ENCODE results near the gene GABBR1. TPM values are rescaled to one million over a fixed set of nuclear protein-coding genes. Genes with fewer than 3 reads are reported as not detected.

GABBR1 gene
- total RNA-seq, 4 donors from 2014 or later = 20.4 to 34.3 (median 23.8) TPM

DNA sequence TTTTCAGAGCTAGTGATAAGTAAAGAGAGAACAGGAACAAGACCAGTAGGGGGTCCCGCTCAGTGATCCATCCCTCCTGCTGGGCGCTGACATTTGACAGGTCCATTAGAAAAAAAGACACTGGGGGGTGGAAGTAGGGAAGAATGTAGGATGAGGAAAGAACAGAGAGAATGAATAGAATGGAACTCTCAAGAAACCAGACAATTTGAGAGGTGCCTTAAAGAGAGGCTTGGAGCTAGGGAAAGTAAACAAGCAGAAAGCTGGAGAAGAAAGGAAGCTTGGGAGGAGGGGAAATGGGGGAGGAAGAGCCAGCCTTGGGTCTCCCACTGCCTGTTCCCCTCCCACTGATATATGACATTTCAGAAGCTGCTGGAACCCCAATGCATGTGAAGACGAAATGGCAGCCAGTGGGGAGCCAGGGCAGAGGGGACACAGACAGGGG lies 8.4 kb downstream of the GABBR1 start:
- Histone ChIP-seq H3K36me3 (no peaks in the 10 kb centered on the region), H3K4me3 (replicated peaks in 1 of 3) (no peak overlapping the region), H3K27ac (no peak overlapping the region), H3K4me1 (peaks cover 13 to 20% of the 10 kb centered on the region in 2 donors), H3K27me3 (no peaks in the 10 kb centered on the region), H3K9me3 (no peaks in the 10 kb centered on the region)
- DNase-seq = no peak
- intact Hi-C loops (cut with DNase I) = no loop called here
- WGBS, 2 donors = 75 to 86% methylated on average over 3 of the region's 3 CpGs
- TF ChIP-seq CTCF (IDR thresholded peaks at IDR 0.05) (no peak), POLR2A (IDR thresholded peaks at IDR 0.05) (no peak)

GRCh38 chr6:29620630-29621029 lies 12.4 kb downstream of the GABBR1 start:
- no peak for TF ChIP-seq POLR2A (IDR thresholded peaks at IDR 0.05)
- TF ChIP-seq CTCF (IDR thresholded peaks at IDR 0.05) = no peak
- no peaks in the 10 kb centered on the region for H3K9me3 ChIP-seq
- H3K27ac ChIP-seq = no peak overlapping the region
- H3K36me3 ChIP-seq = no peaks in the 10 kb centered on the region
- H3K27me3 ChIP-seq = no peaks in the 10 kb centered on the region
- WGBS, 2 donors = 63 to 67% methylated on average over 4 of the region's 4 CpGs
- DNase-seq = no peak
- intact Hi-C loops (cut with DNase I) = no loop called here
- H3K4me1 ChIP-seq = no peaks in the 10 kb centered on the region
- no peak overlapping the region for H3K4me3 ChIP-seq (replicated peaks in 1 of 3)

DNA sequence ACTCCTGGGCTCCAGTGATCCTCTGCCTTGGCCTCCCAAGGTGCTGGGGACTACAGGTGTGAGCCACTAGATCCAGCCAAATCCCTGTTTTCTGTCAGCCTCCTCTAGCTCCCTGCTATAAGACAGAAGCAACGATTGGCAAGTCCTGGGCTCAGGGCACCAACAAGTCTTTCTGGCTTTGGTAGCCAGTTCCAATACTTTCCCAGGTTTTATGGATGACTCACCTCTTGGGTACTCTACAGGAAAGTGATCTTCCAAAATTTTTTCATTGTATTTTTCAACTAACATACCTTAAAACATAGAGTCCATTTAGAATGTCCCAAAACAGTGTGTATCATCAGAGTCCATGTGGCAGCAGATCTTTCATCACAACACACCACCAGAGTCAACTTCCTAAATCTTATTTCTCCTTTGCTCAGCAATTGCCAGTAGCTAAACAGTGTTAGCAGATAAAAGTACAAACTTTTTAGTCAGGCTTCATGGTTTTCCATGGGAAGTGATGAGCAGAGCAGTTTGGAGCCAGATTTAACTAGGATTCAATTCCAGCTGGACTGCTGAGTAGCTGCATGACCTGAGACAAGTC lies 13.3 kb downstream of the GABBR1 start:
- no peak overlapping the region for H3K4me3 ChIP-seq (replicated peaks in 1 of 3)
- no peaks in the 10 kb centered on the region for H3K36me3 ChIP-seq
- no peak for DNase-seq
- H3K9me3 ChIP-seq = no peaks in the 10 kb centered on the region
- no peak overlapping the region for H3K27ac ChIP-seq
- TF ChIP-seq POLR2A (IDR thresholded peaks at IDR 0.05) (no peak), CTCF (IDR thresholded peaks at IDR 0.05) (no peak)
- WGBS, 2 donors = 80 to 96% methylated on average over 1 of the region's 1 CpG
- H3K4me1 ChIP-seq = no peaks in the 10 kb centered on the region
- H3K27me3 ChIP-seq = no peaks in the 10 kb centered on the region
- intact Hi-C loops (cut with DNase I) = no loop called here

DNA sequence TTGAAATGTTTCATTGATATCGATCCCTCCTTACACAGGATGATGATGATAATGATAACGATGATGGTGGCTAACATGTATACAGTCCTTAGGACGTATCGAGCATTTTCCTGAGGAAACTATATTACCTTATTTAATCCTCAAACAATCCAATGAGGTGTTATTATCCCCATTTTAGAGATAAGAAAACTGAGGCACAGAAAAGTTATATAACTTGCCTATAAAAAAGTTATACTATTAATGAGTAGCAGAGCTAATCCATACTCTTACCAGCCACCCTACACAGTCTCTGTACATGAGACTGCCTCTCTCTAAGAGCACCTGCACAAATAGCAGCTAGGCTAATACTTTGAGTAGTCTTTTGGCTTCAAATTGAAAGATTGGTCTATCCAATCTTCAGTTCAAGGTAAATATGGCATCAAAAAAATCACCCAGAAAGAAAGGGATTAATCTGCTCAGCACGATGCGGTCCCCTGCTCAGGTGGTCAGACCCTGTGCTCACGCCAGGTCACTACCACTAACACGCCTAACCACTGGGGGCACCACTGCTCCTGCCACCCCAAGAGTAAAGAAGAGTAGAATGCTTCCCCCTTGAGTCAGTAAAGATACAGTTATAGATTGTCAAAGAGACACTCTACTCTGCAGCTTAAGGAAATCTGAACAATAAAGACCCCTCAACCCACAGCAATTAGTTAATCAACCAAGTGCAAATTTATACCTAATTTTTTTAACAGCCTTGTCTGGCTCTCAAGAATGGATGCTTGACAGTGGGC lies 15.0 kb downstream of the GABBR1 start:
- Histone ChIP-seq H3K27me3 (no peaks in the 10 kb centered on the region), H3K4me1 (no peaks in the 10 kb centered on the region), H3K36me3 (peaks cover 0 to 3% of the 10 kb centered on the region in 2 donors), H3K27ac (no peak overlapping the region), H3K9me3 (no peaks in the 10 kb centered on the region), H3K4me3 (replicated peaks in 1 of 3) (no peak overlapping the region)
- no peak for DNase-seq
- intact Hi-C loops (cut with DNase I) = no loop called here
- 92 to 94% methylated on average over 8 of the region's 8 CpGs for whole genome bisulfite sequencing, 2 donors
- TF ChIP-seq CTCF (IDR thresholded peaks at IDR 0.05) = no peak
- TF ChIP-seq POLR2A (IDR thresholded peaks at IDR 0.05) = no peak

GRCh38 chr6:29611426-29611825 lies 21.6 kb downstream of the GABBR1 start:
- H3K9me3 ChIP-seq = no peaks in the 10 kb centered on the region
- no peak overlapping the region for H3K27ac ChIP-seq
- WGBS, 2 donors = 88 to 90% methylated on average over 4 of the region's 4 CpGs
- peaks cover 6 to 20% of the 10 kb centered on the region in 2 donors for H3K36me3 ChIP-seq
- no peaks in the 10 kb centered on the region for H3K27me3 ChIP-seq
- intact Hi-C loops (cut with DNase I) = no loop called here
- no peak for TF ChIP-seq POLR2A (IDR thresholded peaks at IDR 0.05)
- TF ChIP-seq CTCF (IDR thresholded peaks at IDR 0.05) = no peak
- no peak for DNase-seq
- H3K4me3 ChIP-seq (replicated peaks in 1 of 3) = no peak overlapping the region
- no peaks in the 10 kb centered on the region for H3K4me1 ChIP-seq
